HG02840 (cell line): Measurements from ENCODE around the gene GRAMD1C.

Experiments
- ATAC-seq: cut with Tn5 transposase; IDR thresholded peaks from one replicate; pipeline ENCODE4 v1.9.1; 2021; ENCODE audit warnings: mild to moderate bottlenecking, moderate library complexity, moderate number of reproducible peaks; ENCODE audit not compliant: unreplicated experiment, low FRiP score

GRAMD1C gene

DNA sequence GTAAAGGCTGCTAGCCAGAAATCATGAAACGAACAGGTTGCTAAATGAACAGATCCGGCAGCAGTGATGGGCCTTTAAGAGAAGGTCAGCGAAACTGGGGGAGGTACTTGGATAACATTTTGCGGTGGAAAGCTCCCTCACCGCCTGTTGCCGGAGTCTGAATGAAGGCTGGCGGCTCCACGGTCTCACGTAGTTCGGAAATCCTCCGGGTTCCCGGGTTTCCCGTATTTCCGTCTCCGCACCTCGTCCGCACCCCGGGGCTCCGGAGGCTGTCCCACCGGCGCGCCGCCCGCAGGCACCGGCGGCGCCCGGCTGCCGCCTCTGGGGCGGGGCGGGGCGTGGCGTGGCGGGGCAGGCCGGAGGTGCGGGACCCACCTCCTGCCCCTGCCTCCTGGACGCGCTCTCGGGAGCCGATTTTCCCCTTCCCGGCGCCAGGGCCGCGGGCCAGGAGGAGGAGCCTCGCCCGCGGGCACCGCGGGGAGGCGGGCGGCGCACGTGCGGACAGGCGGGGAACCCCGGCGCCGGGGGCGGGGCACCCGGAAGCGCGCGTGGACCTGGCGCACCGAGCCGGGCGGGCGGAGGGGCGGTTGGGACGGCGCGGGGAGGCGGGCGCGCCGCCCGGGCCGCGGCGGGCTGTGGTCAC lies 108.9 kb downstream of the GRAMD1C start, which contains the start of gene ZDHHC23:
ZDHHC23 (plus strand) TSS at position 642 of the 643 bp plus-strand sequence. CDS start 790 bp downstream, outside the sequence.
- peak; percentile 73 for ATAC-seq

DNA sequence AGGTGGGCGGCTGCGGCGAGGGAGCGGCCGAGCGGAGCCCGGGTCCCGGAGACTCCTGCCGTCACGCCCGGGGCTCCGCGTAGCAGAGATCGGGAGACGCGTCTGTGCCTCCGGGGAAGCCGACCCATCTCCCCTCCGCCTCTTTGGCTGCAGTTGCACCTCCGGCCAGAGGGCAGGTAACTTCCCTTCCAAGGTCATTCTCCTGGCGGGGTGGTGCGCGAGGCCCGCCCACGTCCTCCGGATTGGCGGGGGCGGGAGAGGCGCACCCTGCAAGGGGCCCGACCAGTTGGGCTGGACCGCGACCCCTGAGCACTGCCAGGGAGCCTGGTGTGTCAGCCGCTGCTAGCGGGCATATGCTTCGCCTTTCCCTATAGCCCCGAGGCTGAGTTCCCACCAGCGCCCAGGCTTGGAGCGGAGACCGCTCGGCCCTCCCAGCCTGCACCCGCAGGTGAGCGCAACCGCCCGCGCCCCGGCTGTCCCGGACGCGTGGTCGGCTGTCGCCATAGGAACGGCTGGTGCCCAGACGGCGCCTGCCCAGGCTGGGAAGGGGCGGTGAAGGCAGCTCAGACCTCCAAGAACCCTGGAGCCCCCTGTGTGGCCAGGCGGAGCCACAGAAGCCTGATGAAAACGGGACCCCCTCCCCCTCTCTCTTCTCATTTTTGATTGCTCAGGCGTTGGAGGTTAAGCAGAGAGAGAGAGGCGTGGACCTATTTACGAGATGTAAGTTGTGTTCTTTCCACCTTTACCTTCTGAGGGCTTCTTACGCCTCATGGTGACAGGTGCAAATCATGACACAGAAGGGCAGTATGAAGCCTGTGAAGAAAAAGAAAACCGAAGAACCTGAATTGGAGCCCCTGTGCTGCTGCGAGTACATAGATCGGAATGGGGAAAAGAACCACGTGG lies 109.7 kb downstream of the GRAMD1C start:
- peak; percentile 51 for ATAC-seq

- no peak for ATAC-seq
Measured at GRCh38 chr3:113952921-113953320, 114.3 kb downstream of the GRAMD1C start.

GRCh38 chr3:113953677-113954076 lies 115.1 kb downstream of the GRAMD1C start:
- ATAC-seq, result no peak

- no peak for ATAC-seq
Measured at GRCh38 chr3:113954091-113954685, 115.6 kb downstream of the GRAMD1C start.

DNA sequence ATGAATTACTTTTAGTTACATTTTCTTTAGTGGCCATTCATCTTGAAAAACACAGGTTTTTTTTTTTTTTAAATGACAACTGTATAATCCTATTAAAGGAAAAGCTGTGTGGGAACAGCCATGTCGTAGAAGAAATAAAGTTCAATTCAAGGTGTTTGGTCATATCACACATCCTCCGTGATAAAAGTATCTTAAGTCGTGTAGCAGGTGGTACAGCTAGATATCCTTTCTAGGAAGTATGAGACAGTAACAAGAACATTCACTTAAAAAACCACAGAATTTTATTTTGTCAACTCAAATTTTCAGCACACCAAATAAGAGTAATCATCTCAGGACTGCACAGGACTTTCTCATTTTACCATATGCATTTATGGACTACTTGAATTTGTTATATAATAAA lies 125.3 kb downstream of the GRAMD1C start:
- ATAC-seq, result no peak

GRCh38 chr3:113966172-113966571 lies 127.6 kb downstream of the GRAMD1C start:
- ATAC-seq, result no peak

DNA sequence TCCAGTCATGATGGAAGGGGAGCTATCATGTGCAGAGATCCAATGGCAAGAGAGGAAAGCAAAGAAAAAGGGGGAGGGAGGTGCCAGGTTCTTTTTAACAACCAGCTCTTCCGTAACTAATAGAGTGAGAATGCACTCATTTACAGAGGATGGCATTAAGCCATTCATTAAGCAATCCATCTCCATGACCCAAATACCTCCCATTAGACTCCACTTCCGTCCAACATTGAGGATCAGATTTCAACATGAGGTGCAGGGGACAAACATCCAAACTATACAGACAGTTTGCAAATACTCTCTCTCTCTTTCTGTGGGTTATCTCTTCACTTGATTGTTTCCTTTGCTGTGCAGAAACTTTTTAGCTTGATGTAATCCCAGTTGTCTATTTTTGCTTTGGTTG lies 130.4 kb downstream of the GRAMD1C start:
- no peak for ATAC-seq

DNA sequence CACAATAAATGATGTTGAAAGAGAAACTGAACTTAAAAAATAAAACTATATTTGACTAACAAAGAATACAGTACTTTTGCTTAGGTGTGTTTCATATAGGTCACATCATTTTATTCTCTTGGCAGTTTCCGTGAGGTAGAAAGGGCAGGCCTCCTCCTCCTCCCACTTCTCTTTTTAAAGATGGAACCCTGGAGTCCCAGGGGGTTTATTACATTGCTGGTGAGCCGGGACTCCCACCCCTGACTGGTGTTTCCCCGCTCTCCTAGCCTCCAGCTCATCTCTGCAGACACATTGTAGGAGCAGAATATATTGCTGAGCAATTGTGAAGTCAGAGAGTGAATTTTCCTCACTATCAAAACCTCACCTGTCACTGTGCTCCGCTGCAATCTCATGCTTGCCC lies 139.2 kb downstream of the GRAMD1C start:
- ATAC-seq, result no peak

DNA sequence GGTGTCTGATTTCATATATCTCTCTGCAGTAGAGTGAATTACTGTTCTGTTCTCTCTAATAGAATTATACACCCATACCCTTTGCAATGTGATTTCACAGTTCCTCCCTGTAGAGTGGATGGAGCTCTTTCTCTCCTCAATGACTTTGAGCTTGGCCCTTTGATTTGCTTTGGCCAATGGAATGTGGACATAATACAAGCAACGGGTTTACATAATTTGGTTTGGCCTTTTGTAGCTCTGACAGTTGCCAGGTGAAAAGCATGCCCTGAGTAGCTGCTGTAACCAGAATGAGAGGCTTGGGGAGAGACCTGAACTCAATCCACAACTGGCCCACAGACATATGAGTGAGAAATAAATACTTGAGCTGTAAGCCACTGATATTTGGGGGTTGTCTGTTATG lies 141.3 kb downstream of the GRAMD1C start:
- ATAC-seq, result no peak

DNA sequence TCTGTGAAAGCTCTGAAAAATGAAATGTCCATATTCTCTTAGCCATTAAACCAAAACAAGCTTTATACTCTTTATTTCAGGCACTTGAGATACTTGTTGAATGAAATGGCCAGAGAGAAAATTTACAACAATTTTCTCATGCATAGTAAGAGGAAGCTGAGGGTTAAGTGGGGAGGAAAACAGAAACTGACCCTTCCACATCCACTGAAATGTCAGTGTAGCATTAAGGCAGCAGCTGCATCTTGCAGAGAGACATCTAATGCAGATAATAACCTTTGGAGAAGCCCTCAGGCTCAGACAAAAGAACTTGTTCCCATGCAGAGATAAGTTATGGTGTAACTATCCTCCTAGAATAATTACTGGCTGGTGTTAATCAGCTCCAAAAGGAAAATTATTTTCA lies 143.2 kb downstream of the GRAMD1C start:
- ATAC-seq, result no peak

- ATAC-seq, result no peak
Measured at GRCh38 chr3:113983544-113983943, 145.0 kb downstream of the GRAMD1C start.

- no peak for ATAC-seq
Measured at GRCh38 chr3:113985541-113985940, 147.0 kb downstream of the GRAMD1C start.
